IPS-18c (cell line): Measurements from ENCODE around the gene UROD.
"Not testable (repeated sequence)": the region's sequence is repeated elsewhere in the genome, so short reads cannot be mapped to it uniquely, and the experiment has no call there.

Source experiments
- H3K4me3 ChIP-seq: 2 replicates; pipeline ENCODE4 v1.7.0; 2013; ENCODE audit warnings: low read depth, mild to moderate bottlenecking, low read length, moderate library complexity; ENCODE audit not compliant: insufficient read depth
- H3K9me3 ChIP-seq: one replicate; pipeline ENCODE4 v1.6.1; 2013; ENCODE audit warnings: mild to moderate bottlenecking, low read length, moderate library complexity; ENCODE audit not compliant: control insufficient read depth, insufficient read depth

The UROD gene

DNA sequence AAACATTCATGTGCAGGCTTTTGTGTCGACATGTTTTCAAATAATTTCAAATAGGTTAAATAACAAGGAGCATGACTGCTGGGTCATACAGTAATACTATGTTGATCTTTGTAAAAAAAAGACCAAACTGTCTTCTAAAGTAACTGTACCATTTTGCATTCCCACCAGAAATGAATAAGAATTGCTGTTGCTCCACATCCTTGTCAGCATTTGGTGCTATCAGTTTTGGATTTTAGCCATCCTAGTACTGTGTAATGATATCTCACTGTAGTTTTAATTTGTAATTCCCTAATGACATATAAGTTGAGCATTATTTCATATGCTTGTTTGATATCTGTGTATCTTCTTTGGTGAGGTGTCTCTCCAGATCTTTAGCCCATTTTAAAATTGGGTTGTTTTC, 11.6 kb downstream of the UROD start:
- no peak overlapping the region for H3K4me3 ChIP-seq
- H3K9me3 ChIP-seq: peaks cover 2% of the 10 kb centered on the region

GRCh38 chr1:45026446-45026845, 14.4 kb downstream of the UROD start:
- H3K9me3 ChIP-seq: no peaks in the 10 kb centered on the region
- H3K4me3 ChIP-seq: no peak overlapping the region

DNA sequence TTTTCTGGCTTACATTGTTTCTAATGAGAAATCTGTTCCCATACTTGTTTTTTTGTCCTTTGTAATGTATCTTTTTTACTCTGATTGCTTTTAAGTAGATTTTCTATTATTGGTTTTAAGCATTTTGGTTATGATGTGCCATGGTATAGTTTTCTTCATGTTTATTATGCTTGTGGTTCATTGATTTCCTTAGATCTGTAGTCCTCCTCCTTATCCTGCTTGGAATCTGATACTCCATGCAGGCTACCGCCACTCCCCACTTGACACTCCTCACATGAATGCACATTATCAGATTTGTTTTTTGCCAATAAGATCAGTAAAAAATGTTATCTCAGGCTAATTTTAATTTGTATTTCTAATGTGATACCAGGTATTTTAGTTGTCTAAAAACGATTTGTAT, 20.8 kb downstream of the UROD start:
- Histone ChIP-seq H3K9me3 (no peaks in the 10 kb centered on the region), H3K4me3 (no peak overlapping the region)

DNA sequence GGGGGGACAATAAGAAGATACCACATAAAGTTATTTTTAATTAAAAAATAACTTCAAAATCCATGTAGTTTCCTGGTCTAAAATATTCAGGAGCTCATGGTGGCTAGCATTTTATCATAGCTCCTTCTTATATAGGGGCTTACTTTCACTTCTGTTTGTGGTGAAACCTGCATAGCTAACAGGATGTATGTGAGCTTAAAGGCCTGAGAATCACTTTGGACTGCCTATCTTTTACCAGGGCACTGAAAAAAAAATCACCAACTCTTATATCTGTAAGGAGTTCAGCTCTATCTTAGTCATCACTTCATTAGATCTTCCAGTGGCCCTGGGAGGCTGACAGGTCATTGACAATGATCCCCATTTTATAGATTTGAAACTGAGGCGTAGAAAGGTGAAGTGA, 21.3 kb downstream of the UROD start:
- Histone ChIP-seq H3K9me3 (no peaks in the 10 kb centered on the region), H3K4me3 (no peak overlapping the region)

GRCh38 chr1:45035631-45036301, 23.7 kb downstream of the UROD start:
- no peaks in the 10 kb centered on the region for H3K9me3 ChIP-seq
- H3K4me3 ChIP-seq: no peak overlapping the region

GRCh38 chr1:45037456-45037855, 25.4 kb downstream of the UROD start:
- Histone ChIP-seq H3K4me3 (no peak overlapping the region), H3K9me3 (no peaks in the 10 kb centered on the region)

- Histone ChIP-seq H3K9me3 (no peaks in the 10 kb centered on the region), H3K4me3 (no peak overlapping the region)
Measured at GRCh38 chr1:45038240-45038639, 26.2 kb downstream of the UROD start.

DNA sequence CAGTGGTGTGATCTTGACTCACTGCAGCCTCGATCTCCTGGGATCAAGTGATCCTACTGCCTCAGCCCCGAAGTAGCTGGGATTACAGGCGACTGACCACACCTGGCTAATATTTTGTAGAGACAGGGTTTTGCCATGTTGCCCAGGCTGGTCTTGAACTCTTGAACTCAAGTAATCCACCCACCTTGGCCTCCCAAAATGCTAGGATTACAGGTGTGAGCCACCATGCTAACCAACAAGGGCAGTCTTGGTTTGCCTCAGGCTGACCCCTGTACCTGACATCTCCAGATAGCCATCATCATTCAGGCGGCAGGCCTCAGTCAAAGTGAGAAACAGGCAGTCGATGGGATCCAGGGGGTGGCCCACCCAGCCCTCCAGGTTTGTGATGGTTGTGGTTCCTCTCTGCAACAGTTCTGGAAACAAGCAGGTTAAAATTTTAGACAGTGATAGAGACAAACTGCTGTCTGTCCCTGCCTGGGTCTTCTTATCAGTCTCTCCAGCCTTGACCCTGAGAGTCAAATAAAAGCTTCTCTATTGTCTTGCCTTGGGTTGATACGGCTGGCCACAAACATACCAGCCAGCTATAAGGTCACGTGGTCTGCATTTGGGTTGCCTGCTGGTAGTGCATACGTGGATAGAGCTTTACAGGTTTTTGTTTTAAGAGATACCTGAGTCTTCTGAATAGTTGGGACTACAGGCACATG, 26.8 kb downstream of the UROD start:
- H3K4me3 ChIP-seq: no peak overlapping the region
- H3K9me3 ChIP-seq: no peaks in the 10 kb centered on the region

- Histone ChIP-seq H3K4me3 (no peak overlapping the region), H3K9me3 (no peaks in the 10 kb centered on the region)
Measured at GRCh38 chr1:45040297-45040696, 28.2 kb downstream of the UROD start.

GRCh38 chr1:45043094-45043493, 31.0 kb downstream of the UROD start:
- no peak overlapping the region for H3K4me3 ChIP-seq
- no peaks in the 10 kb centered on the region for H3K9me3 ChIP-seq

- Histone ChIP-seq H3K4me3 (no peak overlapping the region), H3K9me3 (no peaks in the 10 kb centered on the region)
Measured at GRCh38 chr1:45044916-45045315, 32.9 kb downstream of the UROD start.

DNA sequence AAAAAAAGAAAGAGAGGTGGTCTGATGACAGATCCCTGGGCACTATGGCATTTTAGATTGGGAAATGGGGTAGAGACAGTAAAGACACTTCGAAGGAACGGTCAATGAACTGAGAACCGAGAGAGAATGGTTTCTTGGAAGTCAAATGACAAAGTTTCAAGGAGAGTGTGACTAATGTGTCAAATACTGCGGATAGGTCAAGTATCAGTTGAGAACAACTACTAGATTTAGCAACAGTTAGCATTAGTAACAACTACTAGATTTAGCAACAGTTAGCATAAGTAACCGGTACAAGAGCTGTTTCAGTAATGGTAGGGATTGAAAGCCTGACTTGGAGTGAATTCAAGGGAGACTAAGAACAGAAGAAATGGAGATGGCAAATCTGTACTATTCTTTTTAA, 35.0 kb downstream of the UROD start:
- no peak overlapping the region for H3K4me3 ChIP-seq
- no peaks in the 10 kb centered on the region for H3K9me3 ChIP-seq

- no peak overlapping the region for H3K4me3 ChIP-seq
- no peaks in the 10 kb centered on the region for H3K9me3 ChIP-seq
Measured at GRCh38 chr1:45051005-45051772, 39.1 kb downstream of the UROD start.

DNA sequence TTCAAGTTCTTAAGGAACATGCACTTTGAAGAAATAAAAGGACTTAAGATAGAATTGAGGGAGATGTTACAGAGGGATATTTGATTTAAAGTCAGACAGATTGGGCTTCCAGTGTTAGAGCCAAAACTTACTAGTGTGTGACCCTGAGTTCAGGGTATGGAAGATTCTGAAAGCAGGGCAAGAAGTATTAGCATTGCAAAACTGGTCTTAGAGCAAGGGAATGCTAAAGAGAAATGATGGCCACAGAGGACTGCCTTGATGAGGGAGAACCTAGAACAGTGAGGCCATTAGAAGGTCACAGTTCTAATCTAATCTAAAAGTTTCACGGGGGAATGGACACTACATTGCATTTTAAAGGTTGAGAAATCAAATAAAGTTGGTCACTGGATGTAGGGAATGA, 45.5 kb downstream of the UROD start:
- no peaks in the 10 kb centered on the region for H3K9me3 ChIP-seq
- no peak overlapping the region for H3K4me3 ChIP-seq

DNA sequence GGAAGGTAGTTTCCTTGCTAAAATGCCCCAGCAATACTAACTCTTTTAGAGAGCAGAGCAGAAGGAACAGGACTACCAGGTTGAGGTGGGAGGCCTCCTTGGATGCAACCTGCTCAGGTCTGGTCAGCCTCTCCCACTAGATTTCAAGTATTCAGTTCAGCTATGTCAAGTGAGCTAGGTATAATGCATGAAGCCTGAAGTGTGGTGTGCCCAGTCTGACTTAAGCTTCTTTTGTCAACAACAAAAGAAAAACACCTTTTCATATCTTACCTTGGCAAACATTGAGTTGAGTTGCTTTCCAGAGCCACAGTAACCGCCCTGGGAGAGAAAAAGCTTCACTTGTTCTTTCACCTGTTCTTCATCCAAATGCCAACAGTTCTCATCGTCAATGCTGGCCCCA, 47.8 kb downstream of the UROD start:
- H3K4me3 ChIP-seq: no peak overlapping the region
- no peaks in the 10 kb centered on the region for H3K9me3 ChIP-seq

DNA sequence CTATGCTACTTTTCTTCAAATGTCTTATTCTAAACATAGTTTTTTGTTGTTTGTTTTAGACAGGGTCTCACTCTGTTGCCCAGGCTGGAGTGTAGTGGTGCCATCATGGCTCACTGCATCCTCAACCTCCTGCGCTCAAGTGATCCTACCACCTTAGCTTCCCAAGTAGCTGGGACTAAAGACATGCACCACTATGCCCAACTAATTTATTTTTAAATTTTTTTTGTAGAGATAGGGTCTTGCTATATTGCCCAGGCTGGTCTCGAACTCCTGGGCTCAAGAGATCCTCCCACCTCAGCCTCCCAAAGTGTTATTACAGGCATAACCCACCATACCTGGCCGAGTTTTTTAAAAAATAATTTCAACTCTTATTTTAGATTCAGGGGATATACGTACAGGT, 50.4 kb downstream of the UROD start:
- H3K4me3 ChIP-seq, H3K9me3 ChIP-seq: not testable (repeated sequence)

DNA sequence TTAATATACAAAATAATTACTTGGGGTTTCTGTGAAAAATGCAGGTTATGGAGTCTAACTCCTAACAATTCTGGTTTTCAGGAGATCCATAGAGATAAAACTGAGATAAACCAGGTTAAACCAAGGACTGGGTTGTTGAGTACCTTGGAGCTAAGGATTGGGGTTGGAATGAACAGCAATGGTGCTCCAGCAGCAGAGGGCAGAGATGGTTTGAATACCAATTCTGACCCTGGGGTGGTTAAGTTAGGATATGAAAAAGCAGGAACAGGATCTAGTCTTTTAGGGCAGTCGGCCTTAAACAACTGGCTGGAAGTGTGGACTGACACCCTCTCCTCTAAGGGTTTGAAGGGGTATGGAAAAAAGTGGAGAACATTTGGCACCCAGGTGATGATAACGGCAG, 53.0 kb downstream of the UROD start:
- H3K4me3 ChIP-seq: no peak overlapping the region
- H3K9me3 ChIP-seq: no peaks in the 10 kb centered on the region
